Heart right ventricle (tissue), 16 donors: ENCODE data around the gene ELOA2. TPM values are rescaled to one million over a fixed set of nuclear protein-coding genes. Genes with fewer than 3 reads are reported as not detected.
"Not testable (repeated sequence)": the region's sequence is repeated elsewhere in the genome, so short reads cannot be mapped to it uniquely, and the experiment has no call there.

Source experiments
- ATAC-seq, 8 donors: fragments of 200-7000 bp; cut with Tn5 transposase; one replicate each; pipeline ENCODE4 v1.9.1; 2020; ENCODE audit warnings: mild to moderate bottlenecking in 8 of 8, moderate library complexity in 8 of 8, moderate number of reproducible peaks in 1 of 8
- DNase-seq, 2 donors: peaks; one replicate each; pipeline ENCODE4 v3.0.0-alpha.2; 2020
- H3K27ac ChIP-seq, 10 donors: fragments of 200-600 bp; sonication (generic) in 2 of 10; one replicate each; pipeline versions ENCODE4 v1.5.0 to v1.8.0; 2020 to 2022; ENCODE audit warnings: mild to moderate bottlenecking in 3 of 10
- H3K27me3 ChIP-seq, 7 donors: fragments of 200-600 bp; one replicate each; pipeline ENCODE4 v1.8.0; 2021 to 2022; ENCODE audit warnings: mild to moderate bottlenecking in 2 of 7
- H3K36me3 ChIP-seq, 9 donors: fragments of 200-600 bp; sonication (generic) in 1 of 9; one replicate each; pipeline versions ENCODE4 v1.5.0 to v1.8.0; 2020 to 2022; ENCODE audit warnings: mild to moderate bottlenecking in 2 of 9
- H3K4me1 ChIP-seq, 9 donors: fragments of 200-600 bp; sonication (generic) in 1 of 9; one replicate each; pipeline versions ENCODE4 v1.5.0 to v1.8.0; 2020 to 2022; ENCODE audit warnings: mild to moderate bottlenecking in 4 of 9
- H3K4me3 ChIP-seq, 10 donors: fragments of 200-600 bp; sonication (generic) in 2 of 10; one replicate each; pipeline versions ENCODE4 v1.5.0 to v1.8.0; 2020 to 2022; ENCODE audit warnings: mild to moderate bottlenecking in 7 of 10, moderate library complexity in 2 of 10
- H3K9me3 ChIP-seq, 11 donors: fragments of 200-600 bp in 10 of 11; sonication (generic) in 2 of 11; one replicate each; pipeline versions ENCODE4 v1.5.0 to v1.8.0; 2013 to 2022; ENCODE audit warnings: mild to moderate bottlenecking in 2 of 11, control low read depth in 1 of 11, moderate library complexity in 1 of 11
- CTCF ChIP-seq, 9 donors: fragments of 200-600 bp; sonication (generic) in 2 of 9; IDR thresholded peaks; one replicate each; pipeline versions ENCODE4 v1.5.0 to v1.8.0; 2021 to 2022; ENCODE audit warnings: antibody characterized with exemption in 9 of 9, mild to moderate bottlenecking in 5 of 9, moderate library complexity in 1 of 9
- WGBS, 2 donors: extraction: QIAGEN DNeasy Blood & Tissue Kit; methylation state at CpG; one replicate each; pipeline ENCODE4 v1.1.7; 2013; ENCODE audit warnings: inconsistent platforms in 1 of 2; 5-methylcytosine and 5-hydroxymethylcytosine counted together
- intact Hi-C, 10 donors: fragments of 100-400 bp; cut with DNase I; formaldehyde crosslinking; loops; one replicate each; pipeline versions ENCODE4 v1.11.1 to v1.14.2; 2022
- polyA plus RNA-seq, 2 donors: library from polyadenylated mRNA; stranded (reverse); fragments of 200-250 nt; gene quantifications; one replicate each; pipeline ENCODE4 v1.2.3, GENCODE V29; 2013
- total RNA-seq, 10 donors: library from RNA; stranded (reverse); fragmentation: NEBNext Ultra II Directional in 3 of 10; extraction: Animal tissue kit (Norgen Biotek cat#: 25700) in 3 of 10; gene quantifications; one replicate each; pipeline versions ENCODE4 v1.2.1 to v1.2.4, GENCODE V29; 2021 to 2023
- donor health status: Arrhythmogenic right ventricular cardiomyopathy.
- donor health status: ischemic (EF 13 %, LVEDD 7.1; RV severe dilation, severe dysfunction).
- donor health status: healthy with polysubstance abuse.
- donor health status: DM: no; HTN: yes; CAD: no.
- donor health status: DM: no; HTN: no; CAD: no.
- donor health status: ischemic (EF 25% LVEDD 6.9; RV normal size, moderate dysfunction).
- donor health status: ischemic (EF 25% LVEDD 5.7; RV mildly dilated, moderate dysfunction).
- donor health status: healthy.
- donor health status: DM: yes; HTN: yes; CAD: no.
- donor health status: Ischemic cardiomyopathy.
- donor health status: ischemic (EF 35%, LVEDD 5.7; RV mildly dilated, moderate dysfunction).
- donor health status: nonischemic (EF 11% LVEDD 7.7; RV severe dilation, severe dysfunction).
- donor health status: DM: yes; HTN: yes; CAD: no.
- donor health status: PGD.
- donor health status: ischemic (EF 29% LVEDD 5.4; RV normal size, mild dysfunction).
- donor health status: nonischemic (EF 23%, LVEDD 6.1; RV moderate dilation, normal function).

Gene ELOA2
- total and polyA plus RNA-seq, 12 donors, result not detected

- intact Hi-C loops, result no loop called here
- Histone ChIP-seq H3K27ac (no peak overlapping the region), H3K4me1 (no peaks in the 10 kb centered on the region), H3K4me3 (no peak overlapping the region), H3K36me3 (no peaks in the 10 kb centered on the region), H3K27me3 (peaks cover 0 to 5% (median 0%) of the 10 kb centered on the region in 7 donors), H3K9me3 (peaks cover 0 to 4% (median 0%) of the 10 kb centered on the region in 11 donors)
- DNase-seq, result peak in 1 of 2 donors; percentile 8
- TF ChIP-seq CTCF (IDR thresholded peaks at IDR 0.05), result peak in 7 of 9 donors; percentile 16 to 51 (median 39)
- WGBS, 2 donors, result 74 to 78% methylated on average over 2 of the region's 2 CpGs
- ATAC-seq, result no peak
Measured at GRCh38 chr18:47036298-47036874, 965 bp upstream of the ELOA2 start.

GRCh38 chr18:47034591-47034990, 830 bp downstream of the ELOA2 start:
- H3K9me3 ChIP-seq, DNase-seq, H3K4me3 ChIP-seq, H3K4me1 ChIP-seq, intact Hi-C loops, H3K36me3 ChIP-seq, H3K27ac ChIP-seq, ATAC-seq, H3K27me3 ChIP-seq: not testable (repeated sequence)
- 94 to 97% methylated on average over 28 of the region's 28 CpGs for WGBS, 2 donors

GRCh38 chr18:47032945-47033344, 2.5 kb downstream of the ELOA2 start:
- DNase-seq, result no peak
- Histone ChIP-seq H3K4me3 (no peak overlapping the region), H3K27ac (no peak overlapping the region), H3K36me3 (no peaks in the 10 kb centered on the region), H3K4me1 (no peaks in the 10 kb centered on the region), H3K27me3 (peaks cover 0 to 1% (median 0%) of the 10 kb centered on the region in 7 donors), H3K9me3 (peaks cover 0 to 4% (median 0%) of the 10 kb centered on the region in 11 donors)
- ATAC-seq, result no peak
- intact Hi-C loops, result no loop called here
- TF ChIP-seq CTCF (IDR thresholded peaks at IDR 0.05), result no peak
- WGBS, 2 donors, result 88 to 94% methylated on average over 19 of the region's 19 CpGs

- H3K4me3 ChIP-seq, ATAC-seq, H3K27ac ChIP-seq, DNase-seq, intact Hi-C loops, H3K4me1 ChIP-seq, H3K36me3 ChIP-seq, H3K27me3 ChIP-seq, H3K9me3 ChIP-seq: not testable (repeated sequence)
- 91 to 94% methylated on average over 4 to 5 of the region's 12 CpGs for WGBS, 2 donors
Measured at GRCh38 chr18:47030887-47031286, 4.5 kb downstream of the ELOA2 start.

- H3K27me3 ChIP-seq, H3K27ac ChIP-seq, H3K4me3 ChIP-seq, DNase-seq, H3K4me1 ChIP-seq, H3K36me3 ChIP-seq, intact Hi-C loops: not testable (repeated sequence)
- ATAC-seq, result peak; percentile 29 to 69 (median 40)
- no CpG with 5 or more reads among the region's 55 CpGs for WGBS, 2 donors
- peaks cover 0 to 11% (median 0%) of the 10 kb centered on the region in 11 donors for H3K9me3 ChIP-seq
Measured at GRCh38 chr18:47029684-47030353, 5.6 kb downstream of the ELOA2 start.

- DNase-seq, H3K27ac ChIP-seq, ATAC-seq, H3K27me3 ChIP-seq, H3K4me1 ChIP-seq, H3K4me3 ChIP-seq, intact Hi-C loops, H3K36me3 ChIP-seq: not testable (repeated sequence)
- peaks cover 0 to 11% (median 0%) of the 10 kb centered on the region in 11 donors for H3K9me3 ChIP-seq
- whole genome bisulfite sequencing, 2 donors, result 100% methylated on average over 3 to 6 of the region's 29 CpGs
Measured at GRCh38 chr18:47028738-47029137, 6.7 kb downstream of the ELOA2 start.

- peak in 1 of 8 donors; percentile 20 for ATAC-seq
- H3K4me1 ChIP-seq, H3K4me3 ChIP-seq, H3K27me3 ChIP-seq, intact Hi-C loops, DNase-seq, H3K36me3 ChIP-seq, H3K27ac ChIP-seq: not testable (repeated sequence)
- 81 to 92% methylated on average over 3 to 6 of the region's 17 CpGs for WGBS, 2 donors
- H3K9me3 ChIP-seq, result peaks cover 0 to 14% (median 0%) of the 10 kb centered on the region in 11 donors
Measured at GRCh38 chr18:47025557-47026174, 9.8 kb downstream of the ELOA2 start.

GRCh38 chr18:47023769-47024465, 11.5 kb downstream of the ELOA2 start:
- H3K4me3 ChIP-seq, H3K4me1 ChIP-seq, H3K36me3 ChIP-seq, intact Hi-C loops, H3K27ac ChIP-seq, DNase-seq, H3K27me3 ChIP-seq: not testable (repeated sequence)
- peak in 7 of 8 donors; percentile 12 to 63 (median 50) for ATAC-seq
- no CpG with 5 or more reads among the region's 55 CpGs for WGBS, 2 donors
- H3K9me3 ChIP-seq, result peaks cover 0 to 14% (median 0%) of the 10 kb centered on the region in 11 donors

GRCh38 chr18:47022821-47023220, 12.6 kb downstream of the ELOA2 start:
- H3K36me3 ChIP-seq, H3K4me1 ChIP-seq, intact Hi-C loops, H3K27me3 ChIP-seq, DNase-seq, H3K4me3 ChIP-seq, ATAC-seq, H3K27ac ChIP-seq: not testable (repeated sequence)
- H3K9me3 ChIP-seq, result peaks cover 0 to 10% (median 0%) of the 10 kb centered on the region in 11 donors
- 95 to 96% methylated on average over 9 of the region's 29 CpGs for WGBS, 2 donors
